OCI-LY7 (cell line): ENCODE measurements around the gene MPPED2. TPM values are rescaled to one million over a fixed set of nuclear protein-coding genes. Genes with fewer than 3 reads are reported as not detected.

Experiments used
- BruUV-seq: library from RNA; stranded (reverse); fragments of 400-500 nt; replicated peaks from 2 replicates; lab custom pipeline; 2021; lab: Mats Ljungman, UMichigan
- CTCF ChIA-PET: fragments of 300-600 bp; sonication (Branson Sonifier 250); formaldehyde crosslinking; loops from one replicate; lab custom pipeline; 2022; ENCODE audit warnings: antibody characterized with exemption; ENCODE audit not compliant: unreplicated experiment; lab: Charles Lee
- POLR2A ChIA-PET: fragments of 300-600 bp; sonication (Branson Sonifier 250); formaldehyde crosslinking; loops from one replicate; lab custom pipeline; 2022; ENCODE audit warnings: antibody characterized with exemption; lab: Charles Lee
- DNase-seq: peaks from one replicate; pipeline ENCODE4 v3.0.0-alpha.2; 2015; ENCODE audit warnings: low spot score
- H2AFZ ChIP-seq: fragments of 200-600 bp; sonication (generic), shearing (Covaris generic); 2 replicates; pipeline ENCODE4 v1.6.1; 2014; ENCODE audit warnings: mild to moderate bottlenecking, antibody characterized with exemption, low read length, moderate library complexity
- H3K27ac ChIP-seq: fragments of 200-600 bp; sonication (generic); 2 replicates; pipeline ENCODE4 v1.5.1; 2014; ENCODE audit warnings: mixed run types, low read depth, mild to moderate bottlenecking, moderate library complexity, low read length, inconsistent platforms; ENCODE audit not compliant: poor library complexity, severe bottlenecking
- H3K36me3 ChIP-seq: fragments of 200-600 bp; sonication (generic); 2 replicates; pipeline ENCODE4 v1.6.1; 2014; ENCODE audit warnings: mild to moderate bottlenecking, antibody characterized with exemption, low read length, moderate library complexity, mixed read lengths; ENCODE audit not compliant: insufficient read depth
- H3K4me1 ChIP-seq: fragments of 200-600 bp; sonication (generic); 2 replicates; pipeline ENCODE4 v1.5.1; 2014; ENCODE audit warnings: mild to moderate bottlenecking, low read length; ENCODE audit not compliant: insufficient read depth, poor library complexity, severe bottlenecking
- H3K4me2 ChIP-seq: fragments of 200-600 bp; sonication (generic); 2 replicates; pipeline ENCODE4 v1.6.1; 2014; ENCODE audit warnings: mild to moderate bottlenecking, low read length
- H3K4me3 ChIP-seq: fragments of 200-600 bp; sonication (generic); 2 replicates; pipeline ENCODE4 v1.5.1; 2014; ENCODE audit warnings: mild to moderate bottlenecking, low read depth, low read length; ENCODE audit not compliant: poor library complexity, severe bottlenecking
- H3K79me2 ChIP-seq: fragments of 200-600 bp; sonication (generic); 2 replicates; pipeline ENCODE4 v1.6.1; 2016; ENCODE audit warnings: low read depth, mild to moderate bottlenecking, low read length, moderate library complexity, mixed read lengths; ENCODE audit not compliant: insufficient read depth
- H3K9me2 ChIP-seq: fragments of 200-600 bp; sonication (generic); 2 replicates; pipeline ENCODE4 v1.6.1; 2016; ENCODE audit warnings: mild to moderate bottlenecking, low read length, mixed read lengths; ENCODE audit not compliant: insufficient read depth
- H3K9me3 ChIP-seq: fragments of 200-600 bp; sonication (generic); 2 replicates; pipeline ENCODE4 v1.6.1; 2014; ENCODE audit warnings: mild to moderate bottlenecking, mixed run types, low read length, mixed read lengths
- H4K20me1 ChIP-seq: fragments of 200-600 bp; sonication (generic); 2 replicates; pipeline ENCODE4 v1.6.1; 2014; ENCODE audit warnings: mild to moderate bottlenecking, antibody characterized with exemption, low read length, moderate library complexity, mixed read lengths; ENCODE audit not compliant: insufficient read depth
- EZH2phosphoT487 ChIP-seq: fragments of 200-600 bp; sonication (generic); IDR thresholded peaks from 2 replicates; pipeline ENCODE4 v1.6.1; 2018; ENCODE audit warnings: low read depth, borderline replicate concordance, mild to moderate bottlenecking, mixed run types, antibody characterized with exemption, low read length, moderate library complexity, mixed read lengths
- intact Hi-C: fragments of 100-400 bp; cut with micrococcal nuclease; formaldehyde crosslinking; loops from one replicate; pipeline ENCODE4 v1.10.0; 2022; ENCODE audit not compliant: unreplicated experiment
- total RNA-seq, 2 experiments: library from RNA; depleted of rRNA in 1 of 2; stranded (reverse); fragments of >200 nt in 1 of 2; shearing (Covaris generic) in 1 of 2; gene quantifications; 2 replicates each; pipeline ENCODE4 v1.2.3, GENCODE V29; 2014 to 2022
- TF ChIP-seq, protein P1 (sequence below): fragments of 200-600 bp; sonication (generic); conservative IDR thresholded peaks from 2 replicates; pipeline ENCODE4 v1.5.1; 2014; ENCODE audit warnings: mild to moderate bottlenecking, antibody characterized with exemption, low read length, moderate library complexity, mixed read lengths

MPPED2 gene
- total RNA-seq, 2 experiments from 2014 or later, result not detected

GRCh38 chr11:30567120-30567519, 19.0 kb downstream of the MPPED2 start:
- Histone ChIP-seq H3K4me3 (no peak overlapping the region), H3K9me3 (no peaks in the 10 kb centered on the region), H3K4me2 (no peak overlapping the region), H3K9me2 (no peaks in the 10 kb centered on the region; the same call in 1 of the 2 replicates), H2AFZ (no peak overlapping the region), H3K79me2 (no peaks in the 10 kb centered on the region), H3K36me3 (no peaks in the 10 kb centered on the region), H3K4me1 (no peaks in the 10 kb centered on the region), H4K20me1 (no peaks in the 10 kb centered on the region), H3K27ac (no peak overlapping the region)
- ChIA-PET POLR2A (no interaction called here), CTCF (no interaction called here)
- no TSS peak for BruUV-seq
- TF ChIP-seq EZH2phosphoT487, result no peak
- TF ChIP-seq, protein P1, sequence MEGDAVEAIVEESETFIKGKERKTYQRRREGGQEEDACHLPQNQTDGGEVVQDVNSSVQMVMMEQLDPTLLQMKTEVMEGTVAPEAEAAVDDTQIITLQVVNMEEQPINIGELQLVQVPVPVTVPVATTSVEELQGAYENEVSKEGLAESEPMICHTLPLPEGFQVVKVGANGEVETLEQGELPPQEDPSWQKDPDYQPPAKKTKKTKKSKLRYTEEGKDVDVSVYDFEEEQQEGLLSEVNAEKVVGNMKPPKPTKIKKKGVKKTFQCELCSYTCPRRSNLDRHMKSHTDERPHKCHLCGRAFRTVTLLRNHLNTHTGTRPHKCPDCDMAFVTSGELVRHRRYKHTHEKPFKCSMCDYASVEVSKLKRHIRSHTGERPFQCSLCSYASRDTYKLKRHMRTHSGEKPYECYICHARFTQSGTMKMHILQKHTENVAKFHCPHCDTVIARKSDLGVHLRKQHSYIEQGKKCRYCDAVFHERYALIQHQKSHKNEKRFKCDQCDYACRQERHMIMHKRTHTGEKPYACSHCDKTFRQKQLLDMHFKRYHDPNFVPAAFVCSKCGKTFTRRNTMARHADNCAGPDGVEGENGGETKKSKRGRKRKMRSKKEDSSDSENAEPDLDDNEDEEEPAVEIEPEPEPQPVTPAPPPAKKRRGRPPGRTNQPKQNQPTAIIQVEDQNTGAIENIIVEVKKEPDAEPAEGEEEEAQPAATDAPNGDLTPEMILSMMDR, result no peak
- intact Hi-C loops, result no loop called here
- DNase-seq, result no peak

- intact Hi-C loops, result no loop called here
Measured at GRCh38 chr11:30566482-30566881, 19.7 kb downstream of the MPPED2 start.

DNA sequence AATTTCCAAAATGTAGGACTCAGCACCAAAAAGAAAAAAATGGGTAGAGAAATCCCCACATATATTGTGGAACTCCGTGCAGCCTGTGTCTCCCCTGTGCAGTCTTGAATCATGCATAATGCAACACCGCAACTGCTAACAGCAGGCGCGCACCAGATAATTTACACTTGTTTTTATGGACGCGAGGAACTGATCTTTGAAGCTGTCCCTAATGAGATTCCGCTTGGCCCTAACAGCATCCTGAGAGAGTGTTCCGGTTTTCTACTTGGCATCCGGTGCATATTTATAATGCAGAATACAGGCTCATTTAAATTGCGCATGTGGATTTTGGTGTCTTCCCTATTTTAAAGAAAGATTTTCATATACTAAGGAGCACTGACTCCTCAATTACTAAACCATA, 21.1 kb downstream of the MPPED2 start:
- H3K36me3 ChIP-seq, result no peaks in the 10 kb centered on the region
- BruUV-seq, result no TSS peak
- ChIA-PET POLR2A (no interaction called here), CTCF (no interaction called here)
- H3K4me1 ChIP-seq, result no peaks in the 10 kb centered on the region
- H2AFZ ChIP-seq, result no peak overlapping the region
- H3K27ac ChIP-seq, result no peak overlapping the region
- H3K9me2 ChIP-seq, result no peaks in the 10 kb centered on the region; the same call in 1 of the 2 replicates
- H3K4me2 ChIP-seq, result no peak overlapping the region
- intact Hi-C loops, result no loop called here
- no peaks in the 10 kb centered on the region for H3K9me3 ChIP-seq
- no peak overlapping the region for H3K4me3 ChIP-seq
- no peaks in the 10 kb centered on the region for H3K79me2 ChIP-seq
- no peak for TF ChIP-seq EZH2phosphoT487
- TF ChIP-seq, protein P1, result no peak
- H4K20me1 ChIP-seq, result no peaks in the 10 kb centered on the region
- no peak for DNase-seq

More at GRCh38 chr11:30566482-30566881, 19.7 kb downstream of the MPPED2 start:
- Histone ChIP-seq H3K9me3 (no peaks in the 10 kb centered on the region), H4K20me1 (no peaks in the 10 kb centered on the region), H3K4me1 (no peaks in the 10 kb centered on the region), H3K27ac (no peak overlapping the region), H3K79me2 (no peaks in the 10 kb centered on the region), H2AFZ (no peak overlapping the region), H3K4me2 (no peak overlapping the region), H3K9me2 (no peaks in the 10 kb centered on the region; the same call in 1 of the 2 replicates), H3K36me3 (no peaks in the 10 kb centered on the region), H3K4me3 (no peak overlapping the region)
- no TSS peak for BruUV-seq
- POLR2A ChIA-PET, result interaction anchor here (0.6 kb wide), 1 partner anchor 443 kb away, joined by 7 read pairs; no protein-coding TSS in a partner anchor
- CTCF ChIA-PET, result no interaction called here
- TF ChIP-seq EZH2phosphoT487, result no peak
- TF ChIP-seq, protein P1, result no peak
- no peak for DNase-seq
